NCI-H1436 (cell line): ENCODE data around the gene SPAG16.
"Not testable (repeated sequence)": the region's sequence is repeated elsewhere in the genome, so short reads cannot be mapped to it uniquely, and the experiment has no call there.

Experiments
- DNase-seq: peaks from one replicate; lab custom pipeline; 2025; lab: John Stamatoyannopoulos, UW

Gene SPAG16

DNA sequence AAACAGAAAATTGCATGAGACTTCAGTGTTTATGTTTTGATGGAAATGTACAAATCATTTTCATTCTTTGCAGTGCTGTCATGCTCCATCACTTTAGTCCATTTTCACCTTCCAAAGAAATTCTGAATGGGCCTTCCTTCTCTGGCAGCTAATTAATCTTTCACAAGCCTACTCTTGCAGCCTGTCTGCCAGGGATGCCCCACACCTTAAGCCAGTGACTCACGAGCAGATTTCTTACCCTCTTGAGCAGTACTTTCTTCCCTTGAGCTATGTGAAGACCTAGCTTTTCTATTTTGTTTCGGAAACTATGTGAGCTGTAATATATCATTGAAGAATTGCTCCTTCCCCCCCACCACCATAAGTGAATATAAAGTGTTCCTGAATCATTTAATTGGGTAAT lies 722.3 kb downstream of the SPAG16 start:
- DNase-seq: no peak

- DNase-seq: no peak
These were observed 727.4 kb downstream of the SPAG16 start for GRCh38 chr2:214011676-214012075.

DNA sequence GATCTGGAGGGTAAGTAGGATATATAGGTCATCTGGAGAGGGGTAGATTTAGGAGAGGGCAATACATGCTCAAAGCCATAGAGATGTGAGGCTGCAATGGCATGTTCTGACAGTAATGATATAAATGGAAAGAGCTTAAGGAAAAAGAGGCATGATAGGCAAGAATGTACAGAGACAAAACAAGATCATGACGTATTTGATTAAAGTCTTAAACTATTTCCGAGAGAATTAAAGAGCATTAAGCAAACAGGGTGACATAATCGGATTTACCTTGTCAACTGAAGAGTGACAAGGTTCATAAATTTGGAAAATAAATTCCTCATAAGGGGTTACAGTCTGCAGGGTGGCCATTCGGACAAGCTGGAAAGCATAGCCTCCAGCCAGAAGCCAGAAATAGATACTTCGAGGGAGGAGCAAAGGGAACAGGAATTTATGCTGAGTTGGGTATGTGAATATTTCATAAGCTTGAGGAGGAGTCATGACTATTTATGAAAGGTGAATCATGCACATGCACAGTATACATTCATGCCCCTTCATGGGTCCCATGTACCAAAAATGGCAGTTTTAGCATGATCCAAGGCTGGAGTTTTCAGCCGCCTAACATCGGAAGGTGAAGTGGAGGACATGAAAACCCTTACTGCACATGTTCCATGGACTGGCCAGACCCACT lies 730.4 kb downstream of the SPAG16 start:
- no peak for DNase-seq

DNA sequence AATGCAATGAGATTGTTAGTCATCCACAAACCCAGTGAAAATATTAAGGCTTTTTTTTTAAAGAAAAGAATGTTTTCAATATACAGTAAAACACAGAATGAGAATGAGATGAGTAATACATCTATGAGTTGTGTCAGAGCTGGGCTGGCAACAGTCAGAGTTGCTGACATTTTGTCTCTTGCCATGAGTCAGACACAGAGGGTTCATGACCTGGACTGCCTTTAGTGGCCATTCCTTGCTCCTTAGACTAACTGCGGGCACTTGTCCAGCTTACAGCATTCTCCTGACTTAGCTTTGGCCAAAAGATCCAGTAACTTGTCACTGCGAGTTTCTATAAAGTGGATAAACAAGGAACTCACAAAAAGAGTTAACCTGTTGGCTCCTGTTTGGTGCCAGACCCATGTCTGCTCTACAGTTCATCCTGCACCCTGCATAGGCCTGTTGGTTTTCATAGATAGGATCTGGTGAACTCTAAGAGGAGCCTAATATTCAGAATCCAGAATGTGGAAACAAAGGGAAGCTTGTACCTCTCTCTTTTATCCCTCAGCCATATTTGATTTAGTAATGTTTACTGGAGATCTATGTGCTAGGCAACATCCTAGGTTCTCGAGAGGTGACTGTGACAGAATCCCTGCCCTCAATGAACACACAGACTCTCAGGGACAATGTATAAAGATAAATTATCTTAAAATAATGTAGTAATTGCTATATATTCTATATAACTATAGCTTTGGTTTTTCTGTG lies 735.1 kb downstream of the SPAG16 start:
- no peak for DNase-seq

- DNase-seq: no peak
These were observed 735.7 kb downstream of the SPAG16 start for GRCh38 chr2:214019973-214020345.

DNA sequence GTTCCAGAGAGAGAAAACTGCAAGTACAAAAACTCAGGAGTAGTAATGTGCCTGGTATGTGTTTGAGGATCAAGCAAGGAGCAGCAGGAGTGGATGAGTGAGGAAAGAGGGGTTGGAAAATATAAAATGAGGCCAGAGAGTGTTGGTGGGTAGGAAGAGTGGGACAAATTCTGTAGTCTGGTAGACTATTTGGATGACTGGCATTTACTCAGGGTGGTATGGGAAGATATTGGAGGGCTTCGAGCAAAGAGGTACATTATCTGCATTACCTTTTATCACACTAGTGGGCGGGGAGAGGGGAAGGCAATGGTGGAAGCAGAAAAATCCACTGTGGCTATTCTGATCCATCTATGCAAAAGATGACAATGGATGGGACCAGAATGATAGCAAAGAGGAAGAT lies 744.9 kb downstream of the SPAG16 start:
- no peak for DNase-seq

DNA sequence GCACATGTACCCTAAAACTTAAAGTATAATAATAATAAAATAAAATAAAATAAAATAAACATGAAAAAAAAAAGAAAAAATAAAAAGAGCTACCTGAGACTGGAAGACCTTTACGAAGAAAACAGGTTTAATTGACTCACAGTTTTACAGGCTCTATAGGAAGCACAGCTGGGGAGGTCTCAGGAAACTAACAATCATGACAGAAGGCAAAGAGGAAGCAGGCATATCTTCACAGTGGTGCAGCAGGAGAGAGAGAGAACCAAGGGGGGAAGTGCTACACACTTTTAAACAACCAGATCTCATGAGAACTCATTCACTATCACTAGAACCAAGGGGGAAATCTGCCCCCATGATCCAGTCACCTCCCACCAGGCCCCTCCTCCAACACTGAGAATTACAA lies 747.3 kb downstream of the SPAG16 start:
- no peak for DNase-seq

- no peak for DNase-seq
These were observed 750.2 kb downstream of the SPAG16 start for GRCh38 chr2:214034417-214034816.

DNA sequence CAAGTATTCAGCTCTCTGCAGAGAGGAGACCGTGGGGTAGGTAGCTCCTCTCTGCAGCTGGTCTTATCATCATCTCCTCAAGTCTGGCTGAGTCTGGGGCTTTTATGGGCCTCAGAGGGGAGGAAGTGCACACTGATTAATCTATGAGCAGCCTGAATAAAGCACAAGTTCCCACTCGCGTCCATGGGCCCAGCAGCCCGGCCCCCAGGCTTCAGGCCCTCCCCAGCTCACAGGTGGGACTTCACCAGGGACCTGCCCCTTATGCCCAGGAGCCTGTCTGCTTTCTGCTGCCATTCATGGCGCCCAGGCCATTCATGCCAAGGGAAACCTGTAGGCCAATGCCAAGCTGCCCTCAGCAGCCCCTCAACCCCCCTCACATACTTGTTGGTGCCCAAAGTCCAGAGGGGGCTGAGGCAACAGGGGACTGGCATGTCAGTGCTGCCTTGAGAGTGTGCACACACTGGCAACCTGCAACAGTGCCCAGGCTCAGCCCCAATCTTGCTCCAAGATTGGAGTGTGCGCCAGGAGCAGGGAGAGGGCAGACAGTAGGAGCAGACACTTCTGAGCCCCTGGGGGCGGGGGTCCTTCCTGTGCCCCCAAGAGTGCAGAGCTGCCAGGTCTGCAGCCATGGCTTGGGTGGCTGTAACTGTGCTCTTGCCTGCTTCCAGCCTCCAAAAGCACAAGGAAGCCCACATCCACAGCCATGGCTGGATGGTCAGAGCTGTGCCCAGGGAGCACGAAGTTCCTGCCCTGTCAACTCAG lies 751.0 kb downstream of the SPAG16 start:
- DNase-seq: no peak

DNA sequence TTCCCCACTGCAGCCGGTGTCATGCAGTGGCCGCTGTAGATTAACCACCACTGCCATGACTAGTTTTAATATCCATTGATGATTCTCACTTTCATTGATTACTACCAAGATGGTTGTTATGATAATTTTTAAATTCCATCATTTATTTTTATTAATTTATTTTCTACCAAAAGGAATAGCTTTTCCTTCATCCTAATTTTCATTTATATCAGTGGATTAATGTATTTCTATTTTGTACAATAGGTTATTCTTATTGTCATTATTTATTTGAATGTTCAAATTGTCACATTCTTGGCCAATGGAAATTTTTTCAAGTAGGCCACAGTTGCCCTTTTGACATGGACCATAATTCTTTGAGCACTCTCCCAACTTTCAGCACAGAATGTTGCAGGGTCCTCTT lies 751.7 kb downstream of the SPAG16 start:
- DNase-seq: no peak

GRCh38 chr2:214038186-214038585 lies 753.9 kb downstream of the SPAG16 start:
- DNase-seq: no peak

DNA sequence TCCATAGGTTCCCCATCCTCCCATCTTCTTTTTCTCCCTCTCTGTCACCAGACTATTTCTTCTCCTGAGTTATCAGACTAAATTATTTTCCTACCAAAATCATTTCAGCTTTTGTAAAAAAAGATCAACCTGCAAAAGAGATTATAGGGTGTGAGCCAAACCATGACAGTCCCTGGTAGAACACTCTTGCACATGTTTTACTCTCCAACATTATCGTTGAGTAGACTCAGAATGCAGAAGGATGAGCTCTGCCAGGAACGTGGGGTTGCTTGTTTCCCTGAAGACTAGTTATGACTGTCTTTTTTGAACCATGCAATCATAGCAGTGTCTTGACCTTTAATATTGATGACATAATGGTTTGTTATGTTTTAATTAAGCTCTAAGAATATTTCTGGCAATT lies 766.5 kb downstream of the SPAG16 start:
- DNase-seq: no peak

DNA sequence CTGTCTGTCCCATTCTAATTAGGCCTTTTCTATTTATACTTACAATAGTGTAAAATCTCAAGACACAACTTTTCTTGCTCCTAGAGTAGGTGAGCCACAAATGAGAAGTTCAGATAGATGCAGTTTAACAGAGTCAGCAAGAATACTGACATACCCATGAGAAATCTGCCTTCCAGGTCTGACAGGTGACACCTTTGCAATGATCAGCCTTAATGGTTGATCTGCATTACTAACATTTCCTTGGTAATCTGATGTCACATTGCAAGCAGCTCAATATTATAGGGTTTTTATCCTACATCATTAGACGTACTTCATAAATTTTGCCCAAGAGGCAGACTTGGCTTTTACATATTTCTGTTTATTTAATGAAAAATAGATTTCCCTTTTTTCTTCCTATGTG lies 767.3 kb downstream of the SPAG16 start:
- no peak for DNase-seq

- DNase-seq: no peak
These were observed 768.0 kb downstream of the SPAG16 start for GRCh38 chr2:214052235-214052634.

GRCh38 chr2:214057986-214058385 lies 773.7 kb downstream of the SPAG16 start:
- no peak for DNase-seq

DNA sequence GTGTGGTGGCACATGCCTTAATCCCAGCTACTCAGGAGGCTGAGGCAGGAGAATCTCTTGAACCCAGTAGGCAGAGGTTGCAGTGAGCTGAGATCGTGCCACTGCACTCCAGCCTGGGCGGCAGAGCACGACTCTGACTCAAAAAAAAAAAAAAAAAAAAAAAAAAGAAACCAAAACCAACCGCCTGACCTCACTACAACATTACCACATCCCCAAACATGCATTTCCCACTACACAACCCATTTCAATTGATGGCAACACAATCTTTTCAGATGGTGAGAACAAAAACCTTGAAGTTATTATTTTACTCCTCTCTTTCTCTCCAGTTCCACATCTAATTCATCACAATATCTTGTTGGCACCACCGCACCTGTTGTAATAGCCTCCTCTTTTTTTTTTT lies 778.0 kb downstream of the SPAG16 start:
- not testable (repeated sequence) for DNase-seq

DNA sequence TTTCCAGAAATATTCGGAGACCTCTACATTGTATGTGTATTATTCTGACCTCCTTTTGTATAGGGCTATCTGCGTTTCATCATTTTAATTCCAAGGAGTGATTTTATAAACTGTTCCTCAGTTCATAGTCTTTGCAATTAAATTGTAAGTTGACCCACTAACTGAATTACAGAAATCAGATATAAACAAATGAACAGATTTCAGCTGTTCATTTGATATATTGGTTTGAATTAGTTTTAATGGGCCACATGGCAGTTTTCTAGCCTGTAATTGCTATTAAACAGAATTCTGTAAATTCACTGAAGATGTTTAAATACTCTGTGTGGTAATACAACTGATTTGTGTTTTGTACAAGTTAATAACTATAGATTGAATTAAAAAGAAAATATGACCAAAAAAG lies 780.2 kb downstream of the SPAG16 start:
- DNase-seq: no peak

- no peak for DNase-seq
These were observed 782.6 kb downstream of the SPAG16 start for GRCh38 chr2:214066862-214067261.

- DNase-seq: no peak
These were observed 785.0 kb downstream of the SPAG16 start for GRCh38 chr2:214069254-214069653.

GRCh38 chr2:214075456-214075855 lies 791.2 kb downstream of the SPAG16 start:
- DNase-seq: no peak

DNA sequence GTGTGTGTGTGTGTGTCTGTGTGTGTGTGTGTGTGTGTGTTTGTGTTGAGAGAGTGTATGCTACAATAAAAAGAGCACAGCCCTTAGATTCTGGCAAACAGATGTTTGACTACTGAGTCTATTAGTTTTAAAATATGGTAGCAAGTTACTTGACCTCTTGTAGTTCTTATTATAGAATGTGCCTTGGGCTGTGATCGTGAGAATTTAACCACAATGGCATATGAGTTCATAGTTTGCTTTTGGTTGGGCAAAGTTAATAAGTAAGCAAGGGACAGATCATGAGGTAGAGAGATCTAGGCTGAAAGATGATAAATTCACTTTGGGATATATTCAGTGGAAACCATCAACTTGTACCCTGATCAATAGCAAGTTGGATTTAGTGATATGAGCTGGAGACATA lies 792.3 kb downstream of the SPAG16 start:
- DNase-seq: no peak

- no peak for DNase-seq
These were observed 793.5 kb downstream of the SPAG16 start for GRCh38 chr2:214077727-214078126.

GRCh38 chr2:214079032-214079431 lies 794.8 kb downstream of the SPAG16 start:
- no peak for DNase-seq
